Right ventricle myocardium superior (tissue), 1 donor: ENCODE results near the gene IDI1. TPM values are rescaled to one million over a fixed set of nuclear protein-coding genes. Genes with fewer than 3 reads are reported as not detected.
"Not testable (repeated sequence)": the region's sequence is repeated elsewhere in the genome, so short reads cannot be mapped to it uniquely, and the experiment has no call there.

Source experiments
- ATAC-seq: fragments of 200-7000 bp; cut with Tn5 transposase; one replicate; pipeline ENCODE4 v1.9.1; 2020; ENCODE audit warnings: mild to moderate bottlenecking; ENCODE audit not compliant: poor library complexity
- DNase-seq: peaks from one replicate; pipeline ENCODE4 v3.0.0-alpha.2; 2020
- intact Hi-C: fragments of 100-400 bp; cut with DNase I; formaldehyde crosslinking; loops from one replicate; pipeline ENCODE4 v1.11.2; 2022
- total RNA-seq: library from RNA; stranded (reverse); fragmentation: NEBNext Ultra II Directional; extraction: Animal tissue kit (Norgen Biotek cat#: 25700); gene quantifications from one replicate; pipeline ENCODE4 v1.2.1, GENCODE V29; 2021
- donor health status: DM: no; HTN: yes; CAD: no; lungs with severe emphysema.

The IDI1 gene
- total RNA-seq, 1 donor from 2014 or later: 13.0 TPM

DNA sequence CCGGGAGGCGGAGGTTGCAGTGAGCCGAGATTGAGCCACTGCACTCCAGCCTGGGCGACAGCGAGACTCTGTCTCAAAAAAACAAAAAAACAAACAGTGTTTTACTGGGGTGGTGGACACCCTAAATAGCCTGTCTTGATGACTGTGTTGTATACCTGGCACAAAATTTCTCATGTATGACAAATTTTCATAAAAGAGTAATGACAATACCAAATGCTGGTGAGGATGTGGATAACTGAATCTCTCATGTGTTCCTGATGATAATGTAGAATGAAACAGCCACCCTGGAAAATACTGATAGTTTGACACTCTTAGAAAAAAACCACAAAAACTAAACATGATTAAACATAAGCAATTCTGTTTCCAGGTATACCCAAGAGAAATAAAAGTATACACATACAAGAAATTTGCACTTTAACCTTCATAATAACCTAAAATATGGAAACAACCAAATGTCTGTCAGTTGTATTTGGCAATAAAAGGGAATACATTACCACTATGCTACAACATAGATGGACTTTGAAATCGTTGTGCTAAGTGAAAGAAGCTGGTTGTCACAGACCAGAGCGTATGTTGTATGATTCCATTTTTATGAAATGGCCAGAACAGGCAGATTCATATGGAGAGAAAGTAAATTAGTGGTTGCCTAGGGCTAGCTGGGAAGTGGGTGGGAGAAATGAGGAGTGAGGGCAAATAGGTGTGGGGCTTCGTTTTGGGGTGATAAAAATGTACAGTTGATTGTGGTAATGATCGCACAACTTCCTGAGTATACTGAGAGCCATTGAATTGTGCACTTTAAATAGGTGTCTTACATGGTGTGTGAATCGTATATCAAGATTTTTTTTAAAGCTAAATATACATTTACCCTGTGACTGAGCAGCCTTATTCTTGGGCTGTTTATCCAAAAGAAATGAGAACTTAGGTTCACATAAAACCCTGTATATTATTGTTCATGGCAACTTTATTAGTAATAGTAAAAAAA lies 19.8 kb upstream of the IDI1 start:
- DNase-seq (no peak), ATAC-seq (no peak)
- intact Hi-C loops: no loop called here

- DNase-seq, intact Hi-C loops, ATAC-seq: not testable (repeated sequence)
Measured at GRCh38 chr10:1066734-1067133, 17.8 kb upstream of the IDI1 start.

DNA sequence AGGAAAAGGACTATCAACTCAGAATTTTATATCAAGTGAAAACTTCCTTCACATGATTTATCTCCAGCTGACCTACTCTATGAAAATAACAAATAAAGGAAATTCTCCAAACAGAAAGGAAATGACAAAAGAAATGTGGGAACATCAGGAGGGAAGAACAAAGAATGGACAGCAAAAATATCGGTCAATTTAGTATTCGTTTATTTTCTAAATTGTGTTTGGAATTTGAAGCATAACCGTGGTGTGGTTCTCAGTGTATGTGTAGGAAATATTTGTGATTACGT lies 16.0 kb upstream of the IDI1 start:
- intact Hi-C loops: no loop called here
- DNase-seq (no peak), ATAC-seq (no peak)

GRCh38 chr10:1063232-1063865 lies 14.4 kb upstream of the IDI1 start:
- ATAC-seq (no peak), DNase-seq (no peak)
- intact Hi-C loops: no loop called here

DNA sequence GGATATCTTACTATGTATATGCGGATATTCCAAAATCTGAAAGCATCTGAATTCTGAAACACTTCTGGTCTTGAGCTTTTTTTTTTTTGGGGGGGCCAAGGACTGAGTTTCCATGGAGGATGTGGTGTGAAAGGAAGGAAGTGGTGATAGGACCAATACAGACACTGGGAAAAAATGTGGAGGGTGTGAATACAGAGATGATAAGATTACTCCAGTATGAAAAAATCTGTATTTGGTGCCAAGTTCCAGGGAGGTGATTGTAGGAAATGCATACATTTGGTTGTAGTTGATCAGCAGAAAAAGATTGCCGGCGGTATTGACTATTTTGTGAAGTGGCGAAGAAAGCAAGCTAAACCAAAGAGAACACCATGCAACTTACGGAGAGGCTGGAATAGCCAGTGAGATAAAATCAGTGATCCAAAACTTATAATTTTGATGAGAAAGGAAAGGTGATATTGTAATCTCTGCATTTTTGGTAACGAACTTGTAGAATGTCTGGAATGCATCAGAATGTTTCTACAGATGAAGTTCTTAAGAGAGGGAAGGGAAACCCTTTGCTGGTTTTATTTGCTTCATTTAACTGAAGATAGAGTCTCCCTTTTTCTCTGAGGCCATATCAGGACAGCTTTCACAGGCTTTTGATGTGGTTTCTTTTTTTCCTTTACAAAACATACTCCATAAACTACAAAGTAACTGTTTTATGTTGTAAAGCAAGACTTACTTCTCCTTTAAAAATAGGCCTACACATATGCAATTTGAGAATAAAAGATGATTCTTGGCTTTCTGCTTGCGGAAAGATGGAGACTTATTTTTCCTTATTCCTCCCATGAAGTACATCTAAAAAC lies 13.2 kb upstream of the IDI1 start:
- no peak for ATAC-seq
- intact Hi-C loops: no loop called here
- no peak for DNase-seq

DNA sequence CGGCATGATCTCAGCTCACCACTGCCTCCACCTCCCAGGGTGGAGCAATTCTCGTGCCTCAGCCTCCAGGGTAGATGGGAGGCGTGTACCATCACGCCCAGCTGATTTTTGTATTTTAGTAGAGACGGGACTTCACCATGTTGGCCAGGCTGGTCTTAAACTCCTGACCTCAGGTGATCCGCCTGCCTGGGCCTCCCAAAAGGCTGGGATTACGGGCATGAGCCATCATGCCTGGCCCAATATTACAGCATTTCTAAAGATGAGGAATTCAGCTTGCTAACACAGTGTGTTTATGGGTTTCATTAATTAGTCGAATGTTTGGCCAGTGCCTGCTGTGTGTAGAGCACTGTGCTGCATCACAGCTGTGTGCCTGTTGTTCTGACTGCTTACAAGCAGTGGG lies 11.0 kb upstream of the IDI1 start:
- intact Hi-C loops: no loop called here
- DNase-seq (no peak), ATAC-seq (no peak)

DNA sequence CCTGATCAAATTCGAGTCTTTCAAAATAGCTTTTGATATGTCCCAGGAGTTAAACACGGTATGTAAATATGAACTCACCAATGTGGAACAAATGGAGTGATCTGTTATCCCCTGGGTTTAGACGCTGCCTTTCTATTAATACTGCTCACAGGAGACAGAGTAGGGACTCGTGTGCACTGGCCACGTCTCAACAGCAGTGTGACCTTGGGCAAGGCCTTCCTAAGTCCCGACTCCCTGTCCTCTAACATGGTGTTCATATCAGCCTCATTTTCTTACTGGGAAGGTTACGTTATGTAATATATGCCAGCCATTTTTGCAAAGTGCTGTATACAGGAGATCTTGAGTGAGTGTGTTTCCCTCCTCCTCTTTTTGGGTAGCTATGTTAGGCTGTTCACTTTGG lies 9.1 kb upstream of the IDI1 start:
- DNase-seq (no peak), ATAC-seq (peak; percentile 59)
- intact Hi-C loops: no loop called here

- DNase-seq: peak; percentile 45
- intact Hi-C loops: no loop called here
- ATAC-seq: peak; percentile 25
Measured at GRCh38 chr10:1057106-1057657, 8.3 kb upstream of the IDI1 start.

- DNase-seq (peak; percentile 93), ATAC-seq (peak; percentile 97)
- intact Hi-C loops: no loop called here
Measured at GRCh38 chr10:1056326-1057105, 7.6 kb upstream of the IDI1 start, which contains the start of gene WDR37. WDR37 (plus strand) TSS chr10:1056385; CDS start chr10:1072156, 15,771 bp downstream.

GRCh38 chr10:1054684-1055083 lies 5.8 kb upstream of the IDI1 start:
- intact Hi-C loops: no loop called here
- ATAC-seq: no peak
- DNase-seq: no peak

- ATAC-seq (no peak), DNase-seq (no peak)
- intact Hi-C loops: no loop called here
Measured at GRCh38 chr10:1050554-1050953, 1.6 kb upstream of the IDI1 start.

GRCh38 chr10:1050145-1050544 lies 1.2 kb upstream of the IDI1 start:
- no peak for ATAC-seq
- intact Hi-C loops: no loop called here
- DNase-seq: no peak

GRCh38 chr10:1049425-1049958 lies 573 bp upstream of the IDI1 start:
- intact Hi-C loops: no loop called here
- no peak for DNase-seq
- no peak for ATAC-seq

GRCh38 chr10:1048349-1048731 lies 579 bp downstream of the IDI1 start:
- intact Hi-C loops: no loop called here
- ATAC-seq (peak; percentile 24), DNase-seq (peak; percentile 60)

DNA sequence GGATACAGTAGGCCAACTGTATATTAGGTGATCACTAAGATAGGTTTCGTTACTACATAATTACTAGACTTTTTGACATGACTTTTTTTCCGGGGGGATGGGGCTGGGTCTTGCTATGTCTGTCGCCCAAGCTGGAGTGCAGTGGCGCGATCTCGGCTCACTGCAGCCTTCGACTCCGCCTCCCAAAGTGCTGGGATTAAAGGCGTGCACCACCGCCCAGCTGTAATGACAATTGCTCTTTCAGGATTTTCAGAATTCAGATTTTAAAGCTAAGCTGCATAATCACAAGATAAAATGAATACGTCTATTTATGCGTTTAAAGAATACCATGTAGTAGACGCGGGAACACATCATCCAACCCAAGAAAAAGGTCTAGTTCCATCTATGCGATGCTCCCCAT lies 982 bp downstream of the IDI1 start:
- no peak for DNase-seq
- intact Hi-C loops: no loop called here

DNA sequence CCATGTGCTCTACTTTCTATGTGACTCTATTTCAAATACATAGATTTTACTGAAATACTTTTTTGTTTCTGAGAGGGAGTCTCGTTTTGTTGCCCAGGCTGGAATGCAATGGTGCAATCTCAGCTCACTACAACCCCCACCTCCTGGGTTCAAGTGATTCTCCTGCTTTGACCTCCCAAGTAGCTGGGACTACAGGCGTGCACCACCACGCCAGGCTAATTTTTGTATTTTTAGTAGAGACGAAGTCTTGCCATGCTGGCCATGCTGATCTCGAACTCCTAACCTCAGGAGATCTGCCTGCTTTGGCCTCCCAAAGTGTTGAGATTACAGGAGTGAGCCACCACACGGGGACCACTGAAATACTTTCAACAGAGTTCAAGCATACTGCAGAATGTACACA lies 3.5 kb downstream of the IDI1 start:
- no peak for DNase-seq
- ATAC-seq: no peak
- intact Hi-C loops: no loop called here

More for the DNA sequence above, 982 bp downstream of the IDI1 start:
- ATAC-seq: no peak

DNA sequence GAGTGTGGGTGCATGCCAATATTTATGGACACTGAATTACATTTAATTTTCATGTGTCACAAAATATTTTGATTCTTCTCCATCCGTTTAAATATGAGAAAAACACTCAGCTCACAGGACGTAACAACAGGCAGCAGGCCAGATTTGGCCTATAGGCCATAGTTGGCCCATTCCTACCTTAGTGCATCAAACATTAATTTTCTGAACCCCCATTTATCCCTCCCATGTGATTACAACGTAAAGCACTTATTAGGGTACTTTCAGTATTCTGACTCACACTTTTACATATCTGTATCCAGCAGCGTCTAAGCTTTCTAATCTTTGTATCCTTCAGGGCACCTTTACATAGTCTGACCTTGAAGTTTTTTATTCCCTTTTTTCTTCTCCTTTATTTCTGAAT lies 4.0 kb downstream of the IDI1 start:
- ATAC-seq: no peak
- no peak for DNase-seq
- intact Hi-C loops: no loop called here

GRCh38 chr10:1044146-1044545 lies 4.8 kb downstream of the IDI1 start:
- ATAC-seq: no peak
- intact Hi-C loops: no loop called here

More at GRCh38 chr10:1044146-1044545, 4.8 kb downstream of the IDI1 start:
- DNase-seq: no peak
